Neural progenitor cell (in vitro differentiated cells): ENCODE results near the gene KBTBD4. TPM values are rescaled to one million over a fixed set of nuclear protein-coding genes. Genes with fewer than 3 reads are reported as not detected.
A peak's percentile ranks its signal among the peaks of the same experiment; 100 is the strongest.

ENCODE experiments used
- DNase-seq: peaks from one replicate; pipeline ENCODE4 v3.0.0-alpha.2; 2016; ENCODE audit warnings: low spot score
- H2AFZ ChIP-seq: fragments of 200-600 bp; sonication (generic); replicated peaks from 2 replicates; pipeline ENCODE4 v1.6.1; 2016; ENCODE audit warnings: antibody characterized with exemption
- H3F3A ChIP-seq: fragments of 200-600 bp; sonication (generic); 2 replicates; pipeline ENCODE4 v1.6.1; 2016; ENCODE audit warnings: antibody characterized with exemption, low read depth
- H3K27ac ChIP-seq: fragments of 200-600 bp; sonication (generic); 2 replicates; pipeline ENCODE4 v1.5.1; 2016; ENCODE audit warnings: mild to moderate bottlenecking
- H3K27me3 ChIP-seq: fragments of 200-600 bp; sonication (generic); 2 replicates; pipeline ENCODE4 v1.6.1; 2016; ENCODE audit warnings: mild to moderate bottlenecking, moderate library complexity
- H3K36me3 ChIP-seq: fragments of 200-600 bp; sonication (generic); 2 replicates; pipeline ENCODE4 v1.5.1; 2016
- H3K4me1 ChIP-seq: fragments of 200-600 bp; sonication (generic); 2 replicates; pipeline ENCODE4 v1.6.1; 2016; ENCODE audit warnings: mixed run types
- H3K4me2 ChIP-seq: fragments of 200-600 bp; sonication (generic); 2 replicates; pipeline ENCODE4 v1.6.1; 2016
- H3K4me3 ChIP-seq: fragments of 200-600 bp; sonication (generic); 2 replicates; pipeline ENCODE4 v1.5.1; 2016
- H3K79me2 ChIP-seq: fragments of 200-600 bp; sonication (generic); 2 replicates; pipeline ENCODE4 v1.6.1; 2016; ENCODE audit warnings: low read depth
- H3K9ac ChIP-seq: fragments of 200-600 bp; sonication (generic); 2 replicates; pipeline ENCODE4 v1.6.1; 2016
- H3K9me3 ChIP-seq: fragments of 200-600 bp; sonication (generic); 2 replicates; pipeline ENCODE4 v1.5.1; 2016; ENCODE audit warnings: low read depth
- H4K20me1 ChIP-seq: fragments of 200-600 bp; sonication (generic); 2 replicates; pipeline ENCODE4 v1.6.1; 2016; ENCODE audit warnings: low read depth
- H3K27ac Mint-ChIP-seq: 3 replicates; pipeline ENCODE4 v1.8.0; 2021; ENCODE audit warnings: mixed read lengths
- H3K27me3 Mint-ChIP-seq: 2 replicates; pipeline ENCODE4 v1.8.0; 2022; ENCODE audit warnings: low read depth, mild to moderate bottlenecking, inconsistent platforms, moderate library complexity, mixed read lengths; ENCODE audit not compliant: insufficient read depth
- H3K36me3 Mint-ChIP-seq: 3 replicates; pipeline ENCODE4 v1.8.0; 2021; ENCODE audit warnings: mixed read lengths
- H3K4me1 Mint-ChIP-seq: 3 replicates; pipeline ENCODE4 v1.8.0; 2021; ENCODE audit warnings: mixed read lengths
- H3K4me3 Mint-ChIP-seq: 3 replicates; pipeline ENCODE4 v1.8.0; 2021; ENCODE audit warnings: mild to moderate bottlenecking, moderate library complexity, mixed read lengths
- H3K9me3 Mint-ChIP-seq: 3 replicates; pipeline ENCODE4 v1.8.0; 2020; ENCODE audit warnings: mixed read lengths
- EZH2 ChIP-seq: fragments of 200-600 bp; sonication (generic); IDR thresholded peaks from 2 replicates; pipeline ENCODE4 v1.6.1; 2017; ENCODE audit warnings: antibody characterized with exemption, mild to moderate bottlenecking, moderate library complexity
- EZH2phosphoT487 ChIP-seq: fragments of 200-600 bp; sonication (generic); IDR thresholded peaks from 2 replicates; pipeline ENCODE4 v1.6.1; 2017; ENCODE audit warnings: antibody characterized with exemption
- total RNA-seq: library from RNA; depleted of rRNA; stranded (reverse); fragments of >200 nt; gene quantifications from 2 replicates; pipeline ENCODE4 v1.2.3, GENCODE V29; 2015; ENCODE audit warnings: low replicate concordance
- TF ChIP-seq, protein P1 (sequence below): fragments of 200-600 bp; sonication (generic); IDR thresholded peaks from 2 replicates; pipeline ENCODE4 v1.5.1; 2017; ENCODE audit warnings: antibody characterized with exemption, mild to moderate bottlenecking

Gene KBTBD4
- total RNA-seq, result 19.5 and 23.9 TPM in 2 replicates

DNA sequence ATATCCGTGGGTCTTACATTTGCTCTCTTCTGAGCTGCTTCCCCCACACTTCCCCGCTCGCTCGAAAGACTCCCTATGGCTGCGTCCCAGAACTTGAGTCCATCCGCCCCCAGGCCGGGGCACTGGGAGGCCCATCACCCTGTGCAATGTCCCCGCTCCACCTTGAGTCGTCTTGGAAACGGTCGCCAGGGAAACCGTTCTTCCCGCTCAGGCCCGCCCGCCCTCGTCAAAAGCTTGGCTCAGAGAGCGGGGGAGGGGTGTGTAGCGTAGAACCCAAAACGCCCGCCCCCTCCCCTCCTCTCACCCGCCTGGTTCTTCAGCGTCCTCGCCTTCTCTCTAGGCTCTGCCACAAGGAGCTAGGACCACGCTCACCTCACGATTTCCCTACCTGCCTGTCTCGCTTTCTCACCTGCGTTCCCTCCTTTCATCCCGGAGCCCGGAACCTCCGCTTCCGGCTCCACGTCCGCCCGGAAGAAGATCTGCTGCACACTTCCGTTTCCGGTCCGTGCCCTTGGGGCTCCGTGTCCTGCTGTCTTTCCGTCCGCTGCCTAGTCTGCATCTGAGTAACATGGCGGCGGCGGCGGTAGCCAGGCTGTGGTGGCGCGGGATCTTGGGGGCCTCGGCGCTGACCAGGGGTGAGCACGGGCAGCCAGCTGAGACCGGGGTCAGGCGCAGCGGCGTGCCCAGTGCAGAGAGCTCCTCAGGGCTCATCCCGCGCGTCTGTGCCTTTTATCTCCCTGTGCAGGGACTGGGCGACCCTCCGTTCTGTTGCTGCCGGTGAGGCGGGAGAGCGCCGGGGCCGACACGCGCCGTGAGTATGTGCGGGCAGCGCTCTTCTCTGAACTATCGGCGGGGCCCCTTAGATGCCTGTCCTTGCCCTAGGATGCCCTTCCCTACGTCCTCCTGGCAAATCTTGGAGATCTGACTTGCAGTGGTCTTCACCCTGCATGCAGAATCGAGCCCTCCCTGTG, at the start of gene KBTBD4, which contains the start of gene NDUFS3:
KBTBD4 (minus strand) TSS at position 447 of the 971 bp plus-strand sequence; CDS start at position 428, 19 bp downstream.
NDUFS3 (plus strand) TSS at position 551 of the 971 bp plus-strand sequence; CDS start at position 569, 18 bp downstream.
- Histone ChIP-seq H3K9me3 (no peaks in the 10 kb centered on the region), H3K4me1 (peaks cover 18% of the 10 kb centered on the region), H3F3A (peaks cover 13% of the 10 kb centered on the region), H4K20me1 (no peaks in the 10 kb centered on the region), H3K27me3 (no peaks in the 10 kb centered on the region), H3K27ac (peak within 1 kb of the TSS; percentile 85), H3K79me2 (peaks cover 45% of the 10 kb centered on the region), H3K4me3 (peak within 1 kb of the TSS; percentile 87), H3K9ac (peak within 1 kb of the TSS; percentile 95), H3K4me2 (peak within 1 kb of the TSS; percentile 99), H2AFZ (peak within 1 kb of the TSS; percentile 89), H3K36me3 (no peaks in the 10 kb centered on the region)
- Mint-ChIP-seq H3K27me3 (peaks cover 12% of the 10 kb centered on the region), H3K4me1 (peaks cover 31% of the 10 kb centered on the region), H3K27ac (peak within 1 kb of the TSS; percentile 100), H3K36me3 (peaks cover 33% of the 10 kb centered on the region), H3K9me3 (no peaks in the 10 kb centered on the region), H3K4me3 (peak within 1 kb of the TSS; percentile 99)
- TF ChIP-seq EZH2phosphoT487 (no peak), EZH2 (peak; percentile 64)
- DNase-seq, result peak; percentile 97

DNA sequence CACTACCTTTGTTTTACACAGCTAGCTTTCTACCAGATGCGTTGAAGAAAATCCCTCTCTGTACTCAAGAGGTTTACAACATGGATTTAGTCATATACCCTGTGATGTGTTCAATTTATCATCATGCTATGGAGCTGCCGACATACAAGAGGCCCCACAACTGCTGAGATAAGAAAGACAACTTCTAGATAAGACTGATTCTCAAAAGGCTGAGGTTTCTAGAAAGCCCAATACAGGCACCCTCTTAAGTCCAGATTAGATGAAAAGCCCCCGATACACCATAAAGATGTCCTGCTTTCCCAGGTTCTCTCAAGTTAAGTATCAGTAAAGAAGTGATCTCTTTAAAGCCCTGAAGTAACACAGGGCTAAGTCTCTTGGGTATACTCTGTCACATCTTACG, 49.3 kb upstream of the KBTBD4 start:
- Histone ChIP-seq H3K36me3 (peaks cover 14% of the 10 kb centered on the region), H3K27ac (no peak overlapping the region), H3K4me2 (no peak overlapping the region), H2AFZ (no peak overlapping the region), H4K20me1 (no peaks in the 10 kb centered on the region), H3K79me2 (no peaks in the 10 kb centered on the region), H3K4me1 (no peaks in the 10 kb centered on the region), H3K9me3 (no peaks in the 10 kb centered on the region), H3K27me3 (no peaks in the 10 kb centered on the region), H3F3A (no peaks in the 10 kb centered on the region), H3K9ac (no peak overlapping the region), H3K4me3 (no peak overlapping the region)
- no peaks in the 10 kb centered on the region for H3K9me3 Mint-ChIP-seq
- no peaks in the 10 kb centered on the region for H3K27me3 Mint-ChIP-seq
- TF ChIP-seq, protein P1, sequence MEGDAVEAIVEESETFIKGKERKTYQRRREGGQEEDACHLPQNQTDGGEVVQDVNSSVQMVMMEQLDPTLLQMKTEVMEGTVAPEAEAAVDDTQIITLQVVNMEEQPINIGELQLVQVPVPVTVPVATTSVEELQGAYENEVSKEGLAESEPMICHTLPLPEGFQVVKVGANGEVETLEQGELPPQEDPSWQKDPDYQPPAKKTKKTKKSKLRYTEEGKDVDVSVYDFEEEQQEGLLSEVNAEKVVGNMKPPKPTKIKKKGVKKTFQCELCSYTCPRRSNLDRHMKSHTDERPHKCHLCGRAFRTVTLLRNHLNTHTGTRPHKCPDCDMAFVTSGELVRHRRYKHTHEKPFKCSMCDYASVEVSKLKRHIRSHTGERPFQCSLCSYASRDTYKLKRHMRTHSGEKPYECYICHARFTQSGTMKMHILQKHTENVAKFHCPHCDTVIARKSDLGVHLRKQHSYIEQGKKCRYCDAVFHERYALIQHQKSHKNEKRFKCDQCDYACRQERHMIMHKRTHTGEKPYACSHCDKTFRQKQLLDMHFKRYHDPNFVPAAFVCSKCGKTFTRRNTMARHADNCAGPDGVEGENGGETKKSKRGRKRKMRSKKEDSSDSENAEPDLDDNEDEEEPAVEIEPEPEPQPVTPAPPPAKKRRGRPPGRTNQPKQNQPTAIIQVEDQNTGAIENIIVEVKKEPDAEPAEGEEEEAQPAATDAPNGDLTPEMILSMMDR, result no peak
- no peak for TF ChIP-seq EZH2phosphoT487
- DNase-seq, result no peak
- peaks cover 25% of the 10 kb centered on the region for H3K36me3 Mint-ChIP-seq
- no peak overlapping the region for H3K27ac Mint-ChIP-seq
- no peaks in the 10 kb centered on the region for H3K4me1 Mint-ChIP-seq
- no peak overlapping the region for H3K4me3 Mint-ChIP-seq

DNA sequence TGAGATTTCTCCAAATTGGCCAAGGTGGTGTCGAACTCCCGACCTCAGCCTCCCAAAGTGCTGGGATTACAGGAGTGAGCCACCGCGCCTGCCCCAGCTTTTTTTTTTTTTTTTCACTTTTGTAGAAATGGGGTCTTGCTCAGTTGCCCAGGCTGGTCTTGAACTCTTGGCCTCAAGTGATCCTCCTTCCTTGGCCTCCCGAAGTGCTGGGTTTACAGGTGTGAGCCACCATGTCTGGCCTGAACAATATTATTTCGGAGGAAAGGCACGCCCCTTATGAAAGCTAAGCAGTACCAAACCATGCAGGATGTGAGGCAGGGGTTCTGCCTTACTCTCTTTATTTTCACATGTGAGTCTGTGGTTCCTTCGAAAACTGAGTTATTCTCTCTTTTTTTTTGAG, 47.5 kb upstream of the KBTBD4 start:
- DNase-seq, result no peak
- peaks cover 14% of the 10 kb centered on the region for H3K36me3 ChIP-seq
- no peaks in the 10 kb centered on the region for H3F3A ChIP-seq
- no peak for TF ChIP-seq EZH2
- TF ChIP-seq, protein P1, result no peak
- TF ChIP-seq EZH2phosphoT487, result no peak
- peaks cover 19% of the 10 kb centered on the region for H3K36me3 Mint-ChIP-seq
- no peaks in the 10 kb centered on the region for H3K4me1 Mint-ChIP-seq
- no peak overlapping the region for H3K4me3 Mint-ChIP-seq
- no peaks in the 10 kb centered on the region for H3K27me3 Mint-ChIP-seq
- no peaks in the 10 kb centered on the region for H3K9me3 Mint-ChIP-seq
- H3K79me2 ChIP-seq, result no peaks in the 10 kb centered on the region
- no peak overlapping the region for H3K4me3 ChIP-seq
- H3K4me2 ChIP-seq, result no peak overlapping the region
- H3K27ac Mint-ChIP-seq, result no peak overlapping the region
- no peaks in the 10 kb centered on the region for H3K27me3 ChIP-seq
- H3K9ac ChIP-seq, result no peak overlapping the region
- no peaks in the 10 kb centered on the region for H3K9me3 ChIP-seq
- no peaks in the 10 kb centered on the region for H3K4me1 ChIP-seq
- no peak overlapping the region for H3K27ac ChIP-seq
- no peaks in the 10 kb centered on the region for H4K20me1 ChIP-seq
- no peak overlapping the region for H2AFZ ChIP-seq
